Liver (tissue), 9 donors: Measurements from ENCODE around the gene NDUFA13. TPM values are rescaled to one million over a fixed set of nuclear protein-coding genes. Genes with fewer than 3 reads are reported as not detected.

Source experiments
- DNase-seq: peaks from one replicate; pipeline ENCODE4 v3.0.0-alpha.2; 2017; ENCODE audit warnings: low spot score
- H3K27ac ChIP-seq, 2 donors: one replicate each; pipeline ENCODE4 v1.7.0; 2013; ENCODE audit warnings: inconsistent platforms in 2 of 2, low read length in 2 of 2, control low read depth in 1 of 2, low read depth in 1 of 2, mild to moderate bottlenecking in 1 of 2
- H3K27me3 ChIP-seq, 4 donors: one replicate each; pipeline versions ENCODE4 v1.6.1 to v1.7.0; 2013; ENCODE audit warnings: low read length in 3 of 4, inconsistent platforms in 1 of 4, mild to moderate bottlenecking in 1 of 4, moderate library complexity in 1 of 4; ENCODE audit not compliant: control insufficient read depth in 4 of 4, insufficient read depth in 4 of 4
- H3K36me3 ChIP-seq, 4 donors: one replicate each; pipeline versions ENCODE4 v1.6.1 to v1.7.0; 2013; ENCODE audit warnings: low read length in 3 of 4, mild to moderate bottlenecking in 3 of 4, low read depth in 1 of 4, moderate library complexity in 1 of 4; ENCODE audit not compliant: control insufficient read depth in 4 of 4, insufficient read depth in 3 of 4
- H3K4me1 ChIP-seq, 4 donors: one replicate each; pipeline versions ENCODE4 v1.6.1 to v1.7.0; 2013; ENCODE audit warnings: low read length in 3 of 4, mild to moderate bottlenecking in 3 of 4, moderate library complexity in 1 of 4; ENCODE audit not compliant: control insufficient read depth in 4 of 4, insufficient read depth in 4 of 4
- H3K4me3 ChIP-seq, 3 donors: one replicate each; pipeline versions ENCODE4 v1.6.1 to v1.7.0; 2013; ENCODE audit warnings: low read length in 3 of 3, control low read depth in 1 of 3, low read depth in 1 of 3, mild to moderate bottlenecking in 1 of 3
- H3K9ac ChIP-seq, 2 donors: one replicate each; pipeline ENCODE4 v1.7.0; 2013; ENCODE audit warnings: low read length in 2 of 2, mild to moderate bottlenecking in 2 of 2, moderate library complexity in 2 of 2, control low read depth in 1 of 2, low read depth in 1 of 2
- H3K9me3 ChIP-seq, 4 donors: one replicate each; pipeline versions ENCODE4 v1.6.1 to v1.7.0; 2013; ENCODE audit warnings: low read length in 3 of 4; ENCODE audit not compliant: control insufficient read depth in 4 of 4
- EGR1 ChIP-seq, 2 donors: IDR thresholded peaks; 2 replicates each; pipeline ENCODE4 v1.6.1; 2016 to 2018; ENCODE audit warnings: antibody characterized with exemption in 2 of 2, low read depth in 2 of 2
- FOXA1 ChIP-seq: IDR thresholded peaks from 2 replicates; pipeline ENCODE4 v1.6.1; 2016; ENCODE audit warnings: antibody characterized with exemption
- FOXA2 ChIP-seq: IDR thresholded peaks from 2 replicates; pipeline ENCODE4 v1.6.1; 2016; ENCODE audit warnings: antibody characterized with exemption
- GABPA ChIP-seq, 2 donors: IDR thresholded peaks in 1 of 2; conservative IDR thresholded peaks in 1 of 2; 2 replicates each; pipeline ENCODE4 v1.6.1; 2016; ENCODE audit warnings: antibody characterized with exemption in 2 of 2, mild to moderate bottlenecking in 1 of 2, moderate library complexity in 1 of 2
- HNF4A ChIP-seq, 2 donors: conservative IDR thresholded peaks; 2 replicates each; pipeline ENCODE4 v1.6.1; 2016; ENCODE audit warnings: antibody characterized with exemption in 2 of 2, mild to moderate bottlenecking in 2 of 2
- HNF4G ChIP-seq: IDR thresholded peaks from 2 replicates; pipeline ENCODE4 v1.6.1; 2016; ENCODE audit warnings: antibody characterized with exemption
- MAX ChIP-seq: IDR thresholded peaks from 2 replicates; pipeline ENCODE4 v1.6.1; 2016; ENCODE audit warnings: antibody characterized with exemption
- NR2F2 ChIP-seq: IDR thresholded peaks from 2 replicates; pipeline ENCODE4 v1.6.1; 2016; ENCODE audit warnings: antibody characterized with exemption
- RAD21 ChIP-seq, 2 donors: IDR thresholded peaks; 2 replicates each; pipeline ENCODE4 v1.6.1; 2016; ENCODE audit warnings: antibody characterized with exemption in 2 of 2, mild to moderate bottlenecking in 2 of 2
- REST ChIP-seq: IDR thresholded peaks from 2 replicates; pipeline ENCODE4 v1.6.1; 2016; ENCODE audit warnings: antibody characterized with exemption, mild to moderate bottlenecking
- RXRA ChIP-seq, 2 donors: IDR thresholded peaks; 2 replicates each; pipeline ENCODE4 v1.6.1; 2017 to 2018; ENCODE audit warnings: antibody characterized with exemption in 2 of 2, mild to moderate bottlenecking in 1 of 2
- SP1 ChIP-seq: IDR thresholded peaks from 2 replicates; pipeline ENCODE4 v1.6.1; 2018; ENCODE audit warnings: antibody characterized with exemption, mild to moderate bottlenecking
- TAF1 ChIP-seq: conservative IDR thresholded peaks from 2 replicates; pipeline ENCODE4 v1.6.1; 2016; ENCODE audit warnings: antibody characterized with exemption, mild to moderate bottlenecking
- YY1 ChIP-seq: IDR thresholded peaks from 2 replicates; pipeline ENCODE4 v1.6.1; 2016; ENCODE audit warnings: antibody characterized with exemption, mild to moderate bottlenecking
- WGBS: extraction: QIAGEN DNeasy Blood & Tissue Kit; methylation state at CpG from one replicate; pipeline ENCODE4 v1.1.7; 2013; 5-methylcytosine and 5-hydroxymethylcytosine counted together
- polyA plus RNA-seq, 2 donors: library from polyadenylated mRNA; stranded (reverse) in 1 of 2; unstranded in 1 of 2; fragments of 200-250 nt in 1 of 2; fragments of >200 nt in 1 of 2; fragmentation: Nextera tagmentation in 1 of 2; extraction: Ambion mirVana in 1 of 2; gene quantifications; one replicate each; pipeline versions ENCODE4 v1.2.1 to v1.2.3, GENCODE V29; 2013 to 2015
- total RNA-seq, 2 donors: library from RNA; depleted of rRNA; stranded (reverse); fragments of >200 nt; gene quantifications; one replicate each; pipeline ENCODE4 v1.2.3, GENCODE V29; 2014
- TF ChIP-seq, protein P1 (sequence below): IDR thresholded peaks from 2 replicates; pipeline ENCODE4 v1.6.1; 2016; ENCODE audit warnings: antibody characterized with exemption
- TF ChIP-seq, protein P2 (sequence below): IDR thresholded peaks from 2 replicates; pipeline ENCODE4 v1.6.1; 2016; ENCODE audit warnings: antibody characterized with exemption
- donor health status: healthy.
- donor health status: healthy.
- donor health status: healthy.
- donor health status: healthy.
- donor health status: healthy.

NDUFA13 gene
- total and polyA plus RNA-seq, 4 donors, result 45.3 to 239 (median 130) TPM

- no peak for DNase-seq
- H3K4me1 ChIP-seq, result peaks cover 0 to 32% (median 22%) of the 10 kb centered on the region in 4 donors
- TF ChIP-seq GABPA (IDR thresholded peaks at IDR 0.05 in 1 of 2, conservative IDR thresholded peaks at IDR 0.05 in 1 of 2) (no peak), EGR1 (IDR thresholded peaks at IDR 0.05; ENCODE audit: low read depth in 2 of 2) (peak in 1 of 2 donors; percentile 78)
These were observed 22.0 kb upstream of the NDUFA13 start for GRCh38 chr19:19493841-19494546.

DNA sequence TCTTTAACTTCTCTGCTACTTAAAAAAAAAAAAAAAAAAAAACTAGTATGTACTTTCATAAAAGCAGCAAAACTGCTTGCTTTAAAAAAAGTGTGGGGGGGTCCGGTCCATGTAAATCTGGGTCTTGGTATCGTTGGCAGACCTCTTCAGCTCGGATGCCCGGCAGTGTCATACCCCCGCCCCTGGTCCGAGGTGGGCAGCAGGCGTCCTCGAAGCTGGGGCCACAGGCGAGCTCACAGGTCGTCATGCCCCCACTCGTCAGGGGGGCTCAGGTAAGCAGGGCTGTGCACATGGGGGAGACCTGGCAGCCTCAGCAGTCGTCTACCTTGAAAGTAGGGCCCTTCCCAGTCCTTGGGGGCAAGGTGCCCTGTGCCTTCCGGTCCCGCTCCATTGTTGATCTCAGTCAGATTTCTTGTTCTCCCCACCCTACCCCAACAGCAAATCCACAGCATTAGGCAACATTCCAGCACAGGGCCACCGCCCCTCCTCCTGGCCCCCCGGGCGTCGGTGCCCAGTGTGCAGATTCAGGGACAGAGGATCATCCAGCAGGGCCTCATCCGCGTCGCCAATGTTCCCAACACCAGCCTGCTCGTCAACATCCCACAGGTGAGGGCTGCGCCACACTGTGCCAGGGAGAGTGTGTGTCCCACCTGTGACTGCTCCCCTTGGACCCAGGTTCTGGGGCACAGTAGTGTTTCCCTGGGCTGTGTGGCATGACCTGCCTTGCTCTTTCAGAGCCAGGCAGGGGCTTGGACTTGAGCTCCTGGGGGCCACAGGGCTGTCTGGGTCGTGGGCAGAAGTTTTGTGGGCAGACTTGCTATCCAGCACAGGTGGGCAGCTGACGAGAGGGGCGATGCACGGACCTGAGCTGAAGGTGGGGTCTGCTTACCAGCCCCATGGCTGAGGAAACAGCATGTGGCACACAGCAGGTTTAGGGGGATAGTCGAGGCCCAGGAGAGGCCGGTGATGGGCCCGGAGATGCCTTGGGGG, 20.1 kb upstream of the NDUFA13 start:
- WGBS, result 92% methylated on average over 30 of the region's 30 CpGs
- TF ChIP-seq NR2F2, result no peak
- TF ChIP-seq, protein P1, sequence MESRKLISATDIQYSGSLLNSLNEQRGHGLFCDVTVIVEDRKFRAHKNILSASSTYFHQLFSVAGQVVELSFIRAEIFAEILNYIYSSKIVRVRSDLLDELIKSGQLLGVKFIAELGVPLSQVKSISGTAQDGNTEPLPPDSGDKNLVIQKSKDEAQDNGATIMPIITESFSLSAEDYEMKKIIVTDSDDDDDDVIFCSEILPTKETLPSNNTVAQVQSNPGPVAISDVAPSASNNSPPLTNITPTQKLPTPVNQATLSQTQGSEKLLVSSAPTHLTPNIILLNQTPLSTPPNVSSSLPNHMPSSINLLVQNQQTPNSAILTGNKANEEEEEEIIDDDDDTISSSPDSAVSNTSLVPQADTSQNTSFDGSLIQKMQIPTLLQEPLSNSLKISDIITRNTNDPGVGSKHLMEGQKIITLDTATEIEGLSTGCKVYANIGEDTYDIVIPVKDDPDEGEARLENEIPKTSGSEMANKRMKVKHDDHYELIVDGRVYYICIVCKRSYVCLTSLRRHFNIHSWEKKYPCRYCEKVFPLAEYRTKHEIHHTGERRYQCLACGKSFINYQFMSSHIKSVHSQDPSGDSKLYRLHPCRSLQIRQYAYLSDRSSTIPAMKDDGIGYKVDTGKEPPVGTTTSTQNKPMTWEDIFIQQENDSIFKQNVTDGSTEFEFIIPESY, result no peak
- no peak overlapping the region for H3K27ac ChIP-seq

More at GRCh38 chr19:19493841-19494546, 22.0 kb upstream of the NDUFA13 start:
- 70% methylated on average over 15 of the region's 15 CpGs for WGBS
- no peak overlapping the region for H3K27ac ChIP-seq
- H3K9ac ChIP-seq, result no peak overlapping the region
- peaks cover 6 to 47% (median 32%) of the 10 kb centered on the region in 4 donors for H3K36me3 ChIP-seq
- no peaks in the 10 kb centered on the region for H3K27me3 ChIP-seq
- no peaks in the 10 kb centered on the region for H3K9me3 ChIP-seq
- H3K4me3 ChIP-seq, result no peak overlapping the region

DNA sequence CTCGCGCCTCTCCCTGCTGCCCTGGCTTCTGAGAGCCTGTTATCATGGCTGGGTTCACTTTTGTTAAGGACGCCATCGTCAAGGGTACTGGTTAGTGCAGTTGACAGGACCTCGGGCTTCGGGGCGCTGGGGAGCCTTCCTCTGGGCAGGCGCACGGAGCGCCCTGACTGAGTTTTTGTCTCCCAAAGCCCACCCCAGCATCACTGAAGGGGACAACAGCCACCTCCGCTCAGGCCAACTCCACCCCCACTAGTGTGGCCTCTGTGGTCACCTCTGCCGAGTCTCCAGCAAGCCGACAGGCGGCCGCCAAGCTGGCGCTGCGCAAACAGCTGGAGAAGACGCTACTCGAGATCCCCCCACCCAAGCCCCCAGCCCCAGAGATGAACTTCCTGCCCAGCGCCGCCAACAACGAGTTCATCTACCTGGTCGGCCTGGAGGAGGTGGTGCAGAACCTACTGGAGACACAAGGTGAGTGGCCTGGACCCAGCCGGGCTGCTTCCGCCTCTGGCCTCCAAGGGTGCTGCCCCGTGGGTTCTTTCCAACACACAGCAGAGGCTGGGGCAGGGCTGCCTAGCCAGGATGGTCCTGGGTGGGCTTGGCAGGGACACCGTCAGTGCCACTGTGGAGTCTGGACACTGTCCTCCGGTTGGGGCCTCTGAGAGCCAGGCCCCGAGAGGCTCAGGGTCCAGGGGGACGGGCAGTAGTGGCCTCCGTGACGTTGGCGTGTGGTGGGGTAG, 17.6 kb upstream of the NDUFA13 start:
- Histone ChIP-seq H3K4me1 (peaks cover 0 to 11% (median 7%) of the 10 kb centered on the region in 4 donors), H3K36me3 (peaks cover 11 to 84% (median 52%) of the 10 kb centered on the region in 4 donors), H3K4me3 (no peak overlapping the region), H3K9me3 (no peaks in the 10 kb centered on the region), H3K27ac (no peak overlapping the region), H3K27me3 (no peaks in the 10 kb centered on the region), H3K9ac (no peak overlapping the region)
- no peak for DNase-seq
- 96% methylated on average over 33 of the region's 33 CpGs for WGBS
- TF ChIP-seq FOXA1 (no peak), SP1 (no peak), TAF1 (no peak), REST (no peak), HNF4A (conservative IDR thresholded peaks at IDR 0.05) (no peak), MAX (no peak), GABPA (IDR thresholded peaks at IDR 0.05 in 1 of 2, conservative IDR thresholded peaks at IDR 0.05 in 1 of 2) (no peak), RXRA (IDR thresholded peaks at IDR 0.05) (no peak), RAD21 (IDR thresholded peaks at IDR 0.05) (no peak), FOXA2 (no peak), NR2F2 (no peak), HNF4G (no peak), YY1 (no peak)
- TF ChIP-seq, protein P2, sequence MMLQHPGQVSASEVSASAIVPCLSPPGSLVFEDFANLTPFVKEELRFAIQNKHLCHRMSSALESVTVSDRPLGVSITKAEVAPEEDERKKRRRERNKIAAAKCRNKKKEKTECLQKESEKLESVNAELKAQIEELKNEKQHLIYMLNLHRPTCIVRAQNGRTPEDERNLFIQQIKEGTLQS, result no peak
- TF ChIP-seq, protein P1, result no peak

More for the DNA sequence above, 20.1 kb upstream of the NDUFA13 start:
- H3K36me3 ChIP-seq, result peaks cover 6 to 65% (median 42%) of the 10 kb centered on the region in 4 donors
- H3K9ac ChIP-seq, result no peak overlapping the region
- DNase-seq, result no peak
- no peaks in the 10 kb centered on the region for H3K27me3 ChIP-seq
- no peak overlapping the region for H3K4me3 ChIP-seq
- H3K4me1 ChIP-seq, result peaks cover 0 to 15% (median 8%) of the 10 kb centered on the region in 4 donors
- no peaks in the 10 kb centered on the region for H3K9me3 ChIP-seq
